Superior temporal gyrus (tissue), 1 donor: ENCODE results near the gene ACSM2A.
"Not testable (repeated sequence)": the region's sequence is repeated elsewhere in the genome, so short reads cannot be mapped to it uniquely, and the experiment has no call there.

Source experiments
- DNase-seq: peaks from one replicate; pipeline ENCODE4 v3.0.0-alpha.2; 2016; ENCODE audit errors: extremely low spot score

Gene ACSM2A

GRCh38 chr16:20459227-20459626 lies 7.9 kb downstream of the ACSM2A start:
- DNase-seq = not testable (repeated sequence)

GRCh38 chr16:20460313-20460712 lies 9.0 kb downstream of the ACSM2A start:
- DNase-seq = not testable (repeated sequence)

DNA sequence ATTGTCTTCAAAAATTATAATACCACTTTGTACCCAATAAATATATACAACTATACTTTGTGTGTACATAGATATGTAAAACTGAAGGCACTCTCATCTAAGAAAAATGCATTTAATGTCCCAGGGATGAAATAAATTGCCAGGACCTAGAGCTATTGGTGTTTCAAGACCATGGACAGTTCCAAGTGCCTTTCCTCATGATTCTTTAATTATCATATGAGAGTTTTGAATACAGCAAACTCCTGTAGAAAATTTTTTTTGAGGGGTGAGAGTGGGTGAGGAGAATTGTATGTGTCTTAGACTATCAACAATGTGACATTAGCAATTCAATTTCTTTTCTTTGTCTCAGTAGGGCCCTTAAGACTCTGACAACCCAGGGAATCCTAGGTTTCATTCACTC lies 17.6 kb downstream of the ACSM2A start:
- not testable (repeated sequence) for DNase-seq

GRCh38 chr16:20469930-20470329 lies 18.6 kb downstream of the ACSM2A start:
- DNase-seq = not testable (repeated sequence)

DNA sequence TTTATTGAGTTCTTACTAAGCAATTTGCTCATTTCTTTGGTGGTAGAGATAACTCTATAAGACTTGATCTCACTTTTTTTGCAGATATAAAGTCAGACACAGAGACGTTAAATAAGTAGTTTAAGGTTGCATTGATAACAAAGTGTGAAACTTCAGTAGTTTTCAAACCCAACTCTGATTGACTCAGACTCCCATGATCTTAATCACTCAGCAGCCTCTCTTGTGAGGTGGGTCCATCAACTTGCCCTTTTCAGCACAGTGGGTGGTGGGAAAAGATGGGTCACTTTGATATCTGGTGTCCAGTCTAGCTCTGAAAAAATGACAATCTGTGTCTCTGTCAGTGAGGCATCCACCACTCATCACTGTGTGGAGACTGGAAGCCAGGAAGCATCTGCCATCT lies 19.4 kb downstream of the ACSM2A start:
- not testable (repeated sequence) for DNase-seq

GRCh38 chr16:20477188-20477744 lies 25.9 kb downstream of the ACSM2A start:
- not testable (repeated sequence) for DNase-seq

DNA sequence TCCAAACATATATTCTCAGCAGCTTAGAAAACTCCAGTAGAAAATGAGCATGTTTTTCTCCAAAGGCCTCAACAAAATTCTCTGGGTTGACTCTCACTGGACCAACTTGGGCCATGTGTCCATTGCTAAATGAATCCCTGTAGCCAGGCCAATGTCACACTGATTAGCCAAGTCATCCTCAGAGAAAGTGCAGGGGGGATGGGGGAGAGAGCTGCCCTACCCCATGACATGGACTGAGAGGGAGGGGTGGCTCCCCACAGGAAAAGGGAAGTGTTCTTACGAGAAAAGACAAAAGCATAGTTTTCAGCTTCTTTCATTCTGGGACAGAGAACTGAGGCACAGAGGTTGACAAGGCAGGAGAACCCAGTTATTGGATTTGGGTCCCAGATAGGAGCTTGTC lies 32.7 kb downstream of the ACSM2A start:
- not testable (repeated sequence) for DNase-seq

DNA sequence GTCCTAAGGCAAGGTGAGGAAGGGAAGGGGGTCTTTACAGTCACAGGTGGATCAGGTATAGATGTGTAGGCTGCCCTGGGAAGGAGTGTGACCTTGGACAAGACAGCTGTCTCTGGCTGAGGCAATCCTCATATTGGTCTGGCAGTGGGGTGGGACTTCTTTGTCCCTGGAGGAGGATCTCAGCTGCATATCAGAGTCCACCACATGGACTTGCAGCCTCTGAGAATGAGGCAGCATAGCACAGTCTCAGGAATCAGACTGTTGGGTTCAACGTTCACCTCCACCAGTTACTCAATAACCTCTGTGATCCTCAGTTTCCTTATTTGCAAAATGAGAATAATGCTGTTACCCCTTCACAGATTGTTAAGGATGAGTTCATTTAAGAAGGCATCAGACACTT lies 33.4 kb downstream of the ACSM2A start:
- DNase-seq = no peak

DNA sequence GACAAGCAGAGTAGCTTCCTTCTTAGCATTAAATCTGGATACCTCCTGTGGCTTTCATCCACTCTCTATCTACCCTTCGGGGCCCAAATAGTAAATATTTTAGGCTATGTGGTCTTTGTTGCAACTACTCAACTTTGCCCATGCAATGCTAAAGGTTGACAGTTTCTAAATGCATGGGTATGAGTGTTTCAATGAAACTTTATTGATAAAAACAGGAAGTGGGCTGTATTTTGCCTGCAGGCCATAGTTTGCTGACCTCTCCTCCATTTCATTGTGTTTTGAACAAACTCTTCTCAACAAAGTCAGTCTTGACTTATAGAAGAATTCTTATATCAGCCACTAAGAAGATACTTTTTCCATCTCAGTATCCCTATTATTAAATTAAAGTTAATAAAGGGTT lies 34.1 kb downstream of the ACSM2A start:
- no peak for DNase-seq

DNA sequence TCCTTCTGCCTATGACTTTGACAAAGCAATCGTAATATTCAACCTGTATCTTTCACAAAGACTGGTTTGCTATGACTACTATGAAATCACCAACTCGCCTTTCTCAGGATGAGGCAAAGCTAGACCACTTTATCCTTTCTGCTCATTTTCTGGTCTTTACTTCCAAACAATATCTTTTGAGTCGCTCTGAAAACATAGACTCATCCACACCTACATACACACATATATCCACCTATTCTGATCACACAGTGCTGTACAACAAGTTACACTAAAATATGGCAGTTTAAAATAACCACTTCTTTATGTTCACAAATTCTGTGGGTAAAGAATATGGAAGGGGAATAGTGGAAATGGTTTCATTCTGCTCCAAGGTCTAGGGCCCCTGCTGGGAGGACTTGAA lies 39.7 kb downstream of the ACSM2A start:
- not testable (repeated sequence) for DNase-seq

DNA sequence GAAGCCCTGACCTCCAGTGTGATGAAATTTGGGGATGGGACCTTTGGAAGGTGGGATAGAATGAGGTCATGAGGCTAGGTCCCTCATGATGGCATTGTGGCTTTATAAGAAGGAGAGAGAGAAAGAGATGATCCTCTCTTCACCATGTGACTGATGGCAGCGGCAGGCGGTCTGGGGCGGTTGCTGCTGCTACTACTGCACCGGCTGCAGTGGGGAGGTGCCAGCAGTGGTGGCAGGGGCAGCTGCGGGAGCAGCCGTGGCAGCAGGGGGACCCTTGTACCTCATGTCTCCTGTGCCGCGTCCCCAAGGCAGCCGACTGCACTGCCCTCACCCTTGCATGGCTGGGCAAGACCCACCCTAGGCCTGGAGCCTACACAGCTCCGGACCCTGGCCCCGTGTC lies 40.1 kb downstream of the ACSM2A start:
- not testable (repeated sequence) for DNase-seq

DNA sequence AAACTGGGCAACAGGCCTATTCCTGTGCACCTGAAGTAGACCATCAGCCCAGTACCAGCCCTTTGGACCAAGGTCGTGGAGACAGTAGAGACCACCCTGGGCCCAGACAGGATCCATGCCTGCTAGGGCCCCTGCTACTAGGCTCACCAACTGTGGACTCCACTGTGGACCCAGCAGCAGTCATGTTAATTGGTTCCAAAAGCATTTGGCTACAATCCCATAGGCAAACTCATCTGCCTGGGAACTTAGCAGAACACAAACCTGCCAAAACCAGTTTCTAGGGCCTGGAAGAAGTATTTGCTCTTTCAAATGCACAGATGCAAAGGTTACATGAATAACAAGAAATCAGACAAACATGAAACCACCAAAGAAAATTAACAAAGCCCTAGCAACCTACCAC lies 53.1 kb downstream of the ACSM2A start:
- DNase-seq = no peak

- DNase-seq = no peak
Observed at GRCh38 chr16:20507280-20507679, 56.0 kb downstream of the ACSM2A start.

DNA sequence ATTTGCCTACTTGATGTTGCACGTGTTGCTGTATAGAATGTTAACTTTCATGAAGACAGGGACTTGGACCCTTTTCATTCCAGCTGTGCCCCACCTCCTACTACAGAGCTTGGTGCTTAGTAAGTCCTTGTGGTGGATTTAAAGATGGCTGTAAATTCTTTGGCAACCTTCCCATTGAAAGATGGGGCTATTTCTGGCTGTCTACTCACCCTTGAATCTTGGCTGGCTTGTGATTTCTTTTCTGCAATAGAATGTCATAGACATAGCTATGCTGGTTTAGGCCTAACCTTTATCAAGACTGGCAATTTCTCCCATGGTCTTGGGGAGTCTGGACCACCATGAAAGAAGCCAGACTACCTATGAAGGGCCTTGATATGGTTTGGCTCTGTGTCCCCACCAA lies 59.0 kb downstream of the ACSM2A start:
- DNase-seq = no peak

GRCh38 chr16:20515688-20516090 lies 64.4 kb downstream of the ACSM2A start:
- DNase-seq = no peak

GRCh38 chr16:20517149-20517548 lies 65.8 kb downstream of the ACSM2A start:
- DNase-seq = no peak

GRCh38 chr16:20519231-20519630 lies 67.9 kb downstream of the ACSM2A start:
- DNase-seq = no peak

GRCh38 chr16:20520103-20520502 lies 68.8 kb downstream of the ACSM2A start:
- DNase-seq = no peak

- DNase-seq = not testable (repeated sequence)
Observed at GRCh38 chr16:20531795-20532194, 80.5 kb downstream of the ACSM2A start.

DNA sequence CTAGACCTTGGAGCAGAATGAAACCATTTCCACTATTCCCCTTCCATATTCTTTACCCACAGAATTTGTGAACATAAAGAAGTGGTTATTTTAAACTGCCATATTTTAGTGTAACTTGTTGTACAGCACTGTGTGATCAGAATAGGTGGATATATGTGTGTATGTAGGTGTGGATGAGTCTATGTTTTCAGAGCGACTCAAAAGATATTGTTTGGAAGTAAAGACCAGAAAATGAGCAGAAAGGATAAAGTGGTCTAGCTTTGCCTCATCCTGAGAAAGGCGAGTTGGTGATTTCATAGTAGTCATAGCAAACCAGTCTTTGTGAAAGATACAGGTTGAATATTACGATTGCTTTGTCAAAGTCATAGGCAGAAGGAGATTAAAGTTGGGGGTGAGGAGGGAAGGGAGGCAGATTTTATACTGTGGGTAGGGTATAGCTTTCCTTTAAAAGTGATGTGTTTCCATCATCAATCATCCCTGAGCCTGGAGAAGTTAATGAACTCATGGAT lies 81.0 kb downstream of the ACSM2A start:
- DNase-seq = not testable (repeated sequence)

DNA sequence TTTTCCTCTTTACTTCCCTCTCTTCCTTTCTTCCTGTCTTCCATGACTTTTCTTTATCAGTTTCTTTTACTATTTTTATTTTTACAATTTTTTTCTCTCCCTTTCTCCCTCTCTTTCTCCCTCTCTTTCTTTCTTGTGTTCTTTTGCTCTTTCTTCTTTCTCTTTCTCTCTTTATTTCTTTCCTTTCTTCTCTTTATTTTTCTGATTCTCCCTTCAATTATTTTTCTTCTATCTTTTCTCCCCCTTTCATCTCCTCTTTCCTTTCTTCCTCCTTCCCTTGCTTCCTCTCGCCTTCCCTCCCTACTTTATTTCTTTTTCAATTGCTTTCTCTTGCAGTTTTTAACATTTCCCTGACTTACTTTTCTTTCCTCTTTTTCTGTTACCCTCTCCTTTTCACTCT lies 85.3 kb downstream of the ACSM2A start:
- DNase-seq = not testable (repeated sequence)
